ENCODE measurements around the gene RIF1. TPM values are rescaled to one million over a fixed set of nuclear protein-coding genes. Genes with fewer than 3 reads are reported as not detected.

RIF1 gene
- total and polyA plus RNA-seq, 4 donors, result 2.3 to 49.1 (median 21.9) TPM

DNA sequence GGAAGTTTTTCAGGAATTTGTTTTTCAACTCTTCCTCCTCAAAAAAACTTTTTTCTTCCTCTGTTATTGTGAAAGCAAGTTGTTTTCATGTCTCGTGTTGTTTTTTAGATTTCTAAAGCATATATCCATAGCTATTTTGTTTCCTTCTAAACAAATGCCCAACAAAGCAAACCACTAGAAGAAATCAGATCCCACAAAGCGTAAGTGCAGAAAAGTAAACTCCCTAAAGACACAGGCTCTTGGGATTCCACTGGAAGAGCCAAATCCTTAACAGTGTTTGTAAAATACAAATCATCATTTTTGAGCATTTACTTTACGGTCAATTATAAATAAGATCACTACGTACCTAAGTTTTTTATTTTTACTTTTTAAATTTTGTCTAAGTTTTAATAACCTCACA lies 21.7 kb upstream of the RIF1 start:
- Histone ChIP-seq H3K4me3 (ENCODE audit: low read length in 2 of 2) (no peak overlapping the region), H3K9me3 (ENCODE audit: control insufficient read depth, low read length) (no peaks in the 10 kb centered on the region), H3K4me1 (ENCODE audit: control insufficient read depth in 1 of 2, insufficient read depth in 2 of 2, low read length in 2 of 2) (no peaks in the 10 kb centered on the region), H3K36me3 (ENCODE audit: control insufficient read depth in 1 of 2, insufficient read depth in 2 of 2, low read length in 1 of 2) (no peaks in the 10 kb centered on the region), H3K27ac (ENCODE audit: low read depth in 1 of 2, low read length in 2 of 2) (no peak overlapping the region), H3K27me3 (ENCODE audit: control insufficient read depth in 1 of 2, insufficient read depth in 2 of 2, low read length in 1 of 2) (no peaks in the 10 kb centered on the region)
- intact Hi-C loops (cut with DNase I), result no loop called here
- 92 to 94% methylated on average over 4 of the region's 4 CpGs for WGBS, 2 donors
- DNase-seq (no peak), ATAC-seq (ENCODE audit: low FRiP score) (no peak)

DNA sequence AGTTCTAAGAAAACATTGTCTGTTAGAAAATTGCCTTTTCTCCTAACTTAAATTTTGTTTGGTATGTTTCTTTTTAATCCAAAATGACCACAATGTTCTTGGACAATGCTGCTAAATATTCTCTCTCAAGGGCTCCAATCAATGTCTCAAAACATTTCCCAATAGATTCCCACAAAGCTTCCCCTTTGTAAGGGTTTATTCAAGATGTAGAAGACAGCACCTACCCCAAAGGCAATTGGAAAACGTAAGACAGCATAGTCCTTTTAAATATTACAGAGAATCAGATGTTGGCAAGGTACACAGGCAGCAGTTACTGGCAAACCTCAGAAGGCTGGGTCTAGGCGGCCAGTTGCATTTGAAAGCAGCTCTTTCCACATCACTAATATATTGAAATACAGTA lies 18.3 kb upstream of the RIF1 start:
- DNase-seq (no peak), ATAC-seq (ENCODE audit: low FRiP score) (no peak)
- H3K27me3 ChIP-seq (ENCODE audit: control insufficient read depth in 1 of 2, insufficient read depth in 2 of 2, low read length in 1 of 2), result no peaks in the 10 kb centered on the region
- H3K27ac ChIP-seq (ENCODE audit: low read depth in 1 of 2, low read length in 2 of 2), result no peak overlapping the region
- WGBS, 2 donors, result 64% methylated on average over 2 of the region's 2 CpGs
- H3K4me3 ChIP-seq (ENCODE audit: low read length in 2 of 2), result no peak overlapping the region
- H3K4me1 ChIP-seq (ENCODE audit: control insufficient read depth in 1 of 2, insufficient read depth in 2 of 2, low read length in 2 of 2), result no peaks in the 10 kb centered on the region
- intact Hi-C loops (cut with DNase I), result no loop called here
- no peaks in the 10 kb centered on the region for H3K36me3 ChIP-seq (ENCODE audit: control insufficient read depth in 1 of 2, insufficient read depth in 2 of 2, low read length in 1 of 2)
- H3K9me3 ChIP-seq (ENCODE audit: control insufficient read depth, low read length), result no peaks in the 10 kb centered on the region

DNA sequence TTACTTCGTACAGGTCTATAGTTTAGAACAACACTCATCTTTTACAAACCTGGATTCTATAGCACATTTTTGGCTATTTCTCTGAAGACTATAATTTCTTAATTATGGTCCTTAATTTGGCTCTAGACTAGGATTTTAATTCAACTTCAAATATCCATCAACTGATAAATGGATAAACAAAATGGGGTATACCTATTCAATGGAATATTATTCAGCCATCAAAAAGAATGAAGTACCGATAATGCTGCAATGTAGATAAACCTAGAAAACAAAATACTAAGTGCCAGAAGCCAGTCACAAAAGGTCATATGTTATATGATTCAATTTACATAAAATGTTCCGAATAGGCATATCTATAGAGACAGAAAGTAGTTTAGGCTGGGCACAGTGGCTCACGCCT lies 15.2 kb upstream of the RIF1 start:
- H3K27ac ChIP-seq (ENCODE audit: low read depth in 1 of 2, low read length in 2 of 2), result no peak overlapping the region
- WGBS, 2 donors, result 85 to 89% methylated on average over 4 of the region's 4 CpGs
- H3K36me3 ChIP-seq (ENCODE audit: control insufficient read depth in 1 of 2, insufficient read depth in 2 of 2, low read length in 1 of 2), result no peaks in the 10 kb centered on the region
- intact Hi-C loops (cut with DNase I), result no loop called here
- no peak overlapping the region for H3K4me3 ChIP-seq (ENCODE audit: low read length in 2 of 2)
- DNase-seq (no peak), ATAC-seq (ENCODE audit: low FRiP score) (no peak)
- H3K4me1 ChIP-seq (ENCODE audit: control insufficient read depth in 1 of 2, insufficient read depth in 2 of 2, low read length in 2 of 2), result no peaks in the 10 kb centered on the region
- no peaks in the 10 kb centered on the region for H3K9me3 ChIP-seq (ENCODE audit: control insufficient read depth, low read length)
- H3K27me3 ChIP-seq (ENCODE audit: control insufficient read depth in 1 of 2, insufficient read depth in 2 of 2, low read length in 1 of 2), result no peaks in the 10 kb centered on the region

DNA sequence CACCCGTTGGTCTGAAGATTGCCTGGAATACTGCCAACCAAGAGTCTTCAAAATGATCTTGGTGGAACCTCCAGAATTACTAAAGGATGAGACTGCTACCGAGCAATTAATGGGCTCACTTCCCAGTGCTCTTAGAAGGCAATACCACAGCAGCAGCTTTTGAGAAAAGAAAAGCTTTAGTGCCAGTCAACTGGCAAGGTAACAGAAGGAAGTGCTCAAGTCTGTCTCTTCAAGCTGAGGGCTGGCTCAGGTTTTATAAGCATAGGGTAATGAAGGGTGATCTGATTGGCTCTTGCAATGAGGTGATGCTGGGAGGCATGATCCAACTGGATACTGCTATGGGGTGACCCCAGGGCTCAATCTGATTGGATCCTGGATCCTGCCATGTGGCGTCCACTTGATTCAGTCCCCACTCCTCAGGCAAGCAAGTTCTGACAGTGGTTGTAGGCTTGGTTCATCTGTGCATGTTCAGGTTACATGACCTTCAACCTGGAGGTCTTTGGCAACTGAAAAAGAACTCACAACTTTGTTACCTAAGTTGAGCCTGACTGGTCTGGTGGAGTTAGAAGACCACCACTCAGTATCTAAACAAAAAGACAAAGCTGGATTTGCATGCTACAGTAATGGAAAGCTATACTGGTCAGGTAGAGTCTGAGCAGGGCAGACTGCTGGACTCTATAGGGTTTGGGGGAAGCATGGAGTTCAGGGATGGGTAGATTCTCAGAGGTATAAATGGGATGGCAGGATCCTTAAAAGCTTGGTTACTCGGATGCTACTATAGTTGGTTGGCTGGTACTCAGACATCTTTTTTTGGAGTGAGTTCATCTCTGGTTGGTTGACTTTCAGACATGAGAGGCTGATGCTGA lies 14.0 kb upstream of the RIF1 start:
- DNase-seq (no peak), ATAC-seq (ENCODE audit: low FRiP score) (no peak)
- Histone ChIP-seq H3K36me3 (ENCODE audit: control insufficient read depth in 1 of 2, insufficient read depth in 2 of 2, low read length in 1 of 2) (no peaks in the 10 kb centered on the region), H3K4me3 (ENCODE audit: low read length in 2 of 2) (no peak overlapping the region), H3K9me3 (ENCODE audit: control insufficient read depth, low read length) (no peaks in the 10 kb centered on the region), H3K4me1 (ENCODE audit: control insufficient read depth in 1 of 2, insufficient read depth in 2 of 2, low read length in 2 of 2) (no peaks in the 10 kb centered on the region), H3K27me3 (ENCODE audit: control insufficient read depth in 1 of 2, insufficient read depth in 2 of 2, low read length in 1 of 2) (no peaks in the 10 kb centered on the region), H3K27ac (ENCODE audit: low read depth in 1 of 2, low read length in 2 of 2) (no peak overlapping the region)
- 91 to 92% methylated on average over 4 of the region's 4 CpGs for WGBS, 2 donors
- intact Hi-C loops (cut with DNase I), result no loop called here

DNA sequence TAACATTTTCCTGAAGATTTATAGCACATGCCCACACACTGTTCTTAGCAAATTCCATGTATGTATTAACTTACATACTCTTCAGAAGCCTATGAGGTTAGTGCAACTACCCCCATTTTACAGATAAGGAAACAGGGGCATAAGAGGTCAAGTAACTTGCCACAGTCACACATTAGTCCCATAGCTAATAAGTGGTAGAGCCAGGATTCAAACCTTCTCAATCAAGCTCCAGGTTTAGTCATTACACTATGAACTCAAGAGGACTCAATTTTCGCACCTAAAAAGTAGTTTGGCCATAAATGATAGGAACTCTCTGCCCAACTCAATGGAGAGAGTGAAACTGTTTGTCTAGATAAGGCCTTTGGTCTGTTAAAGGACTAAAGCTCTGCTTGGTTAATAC lies 9.7 kb upstream of the RIF1 start:
- ATAC-seq (ENCODE audit: low FRiP score) (no peak), DNase-seq (no peak)
- Histone ChIP-seq H3K4me3 (ENCODE audit: low read length in 2 of 2) (no peak overlapping the region), H3K27ac (ENCODE audit: low read depth in 1 of 2, low read length in 2 of 2) (no peak overlapping the region), H3K36me3 (ENCODE audit: control insufficient read depth in 1 of 2, insufficient read depth in 2 of 2, low read length in 1 of 2) (no peaks in the 10 kb centered on the region), H3K4me1 (ENCODE audit: control insufficient read depth in 1 of 2, insufficient read depth in 2 of 2, low read length in 2 of 2) (no peaks in the 10 kb centered on the region), H3K27me3 (ENCODE audit: control insufficient read depth in 1 of 2, insufficient read depth in 2 of 2, low read length in 1 of 2) (no peaks in the 10 kb centered on the region), H3K9me3 (ENCODE audit: control insufficient read depth, low read length) (no peaks in the 10 kb centered on the region)
- whole genome bisulfite sequencing, 2 donors, result 96 to 100% methylated on average over 1 of the region's 1 CpG
- intact Hi-C loops (cut with DNase I), result no loop called here

DNA sequence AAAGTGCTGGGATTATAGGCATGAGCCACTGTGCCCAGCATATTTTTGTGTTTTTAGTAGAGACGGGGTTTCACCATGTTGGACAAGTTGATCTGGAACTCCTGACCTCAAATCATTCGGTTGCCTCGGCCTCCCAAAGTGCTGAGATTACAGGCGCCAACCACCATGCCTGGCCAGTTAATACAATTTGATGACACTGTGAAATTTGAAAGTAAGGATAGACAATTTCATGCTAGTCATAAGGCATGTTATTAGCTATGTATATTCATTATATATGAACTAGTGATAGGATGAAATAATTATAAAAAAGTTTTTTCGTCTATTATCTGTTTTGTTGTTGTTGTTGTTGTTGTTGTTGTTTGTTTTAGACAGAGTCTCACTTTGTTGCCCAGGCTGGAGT lies 8.6 kb upstream of the RIF1 start:
- no peak for ATAC-seq (ENCODE audit: low FRiP score)
- Histone ChIP-seq H3K4me3 (ENCODE audit: low read length in 2 of 2) (no peak overlapping the region), H3K4me1 (ENCODE audit: control insufficient read depth in 1 of 2, insufficient read depth in 2 of 2, low read length in 2 of 2) (no peaks in the 10 kb centered on the region), H3K9me3 (ENCODE audit: control insufficient read depth, low read length) (no peaks in the 10 kb centered on the region), H3K27me3 (ENCODE audit: control insufficient read depth in 1 of 2, insufficient read depth in 2 of 2, low read length in 1 of 2) (no peaks in the 10 kb centered on the region), H3K36me3 (ENCODE audit: control insufficient read depth in 1 of 2, insufficient read depth in 2 of 2, low read length in 1 of 2) (no peaks in the 10 kb centered on the region), H3K27ac (ENCODE audit: low read depth in 1 of 2, low read length in 2 of 2) (no peak overlapping the region)
- intact Hi-C loops (cut with DNase I), result no loop called here
- 93 to 94% methylated on average over 5 of the region's 5 CpGs for WGBS, 2 donors
- no peak for DNase-seq

DNA sequence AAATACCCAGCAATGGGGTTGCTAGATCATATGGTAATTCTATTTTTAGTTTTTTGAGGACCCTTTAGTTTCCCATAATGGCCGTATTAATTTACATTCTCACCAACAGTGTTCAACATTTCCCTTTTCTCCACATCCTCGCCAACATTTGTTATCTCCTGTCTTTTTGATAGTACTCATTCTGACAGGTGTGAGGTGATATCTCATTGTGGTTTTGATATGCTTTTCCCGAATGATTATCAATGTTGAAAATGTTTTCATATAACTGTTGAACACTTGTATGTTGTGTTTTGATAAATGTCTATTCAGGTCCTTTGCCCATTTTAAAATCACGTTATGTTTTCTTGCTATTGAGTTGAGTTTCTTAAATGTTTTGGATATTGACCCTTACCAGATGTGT lies 5.8 kb upstream of the RIF1 start:
- ATAC-seq (ENCODE audit: low FRiP score) (no peak), DNase-seq (no peak)
- H3K4me3 ChIP-seq (ENCODE audit: low read length in 2 of 2), result no peak overlapping the region
- no peaks in the 10 kb centered on the region for H3K36me3 ChIP-seq (ENCODE audit: control insufficient read depth in 1 of 2, insufficient read depth in 2 of 2, low read length in 1 of 2)
- H3K27ac ChIP-seq (ENCODE audit: low read depth in 1 of 2, low read length in 2 of 2), result no peak overlapping the region
- WGBS, 2 donors, result 61 to 69% methylated on average over 4 of the region's 4 CpGs
- intact Hi-C loops (cut with DNase I), result no loop called here
- H3K4me1 ChIP-seq (ENCODE audit: control insufficient read depth in 1 of 2, insufficient read depth in 2 of 2, low read length in 2 of 2), result no peaks in the 10 kb centered on the region
- H3K9me3 ChIP-seq (ENCODE audit: control insufficient read depth, low read length), result no peaks in the 10 kb centered on the region
- no peaks in the 10 kb centered on the region for H3K27me3 ChIP-seq (ENCODE audit: control insufficient read depth in 1 of 2, insufficient read depth in 2 of 2, low read length in 1 of 2)

DNA sequence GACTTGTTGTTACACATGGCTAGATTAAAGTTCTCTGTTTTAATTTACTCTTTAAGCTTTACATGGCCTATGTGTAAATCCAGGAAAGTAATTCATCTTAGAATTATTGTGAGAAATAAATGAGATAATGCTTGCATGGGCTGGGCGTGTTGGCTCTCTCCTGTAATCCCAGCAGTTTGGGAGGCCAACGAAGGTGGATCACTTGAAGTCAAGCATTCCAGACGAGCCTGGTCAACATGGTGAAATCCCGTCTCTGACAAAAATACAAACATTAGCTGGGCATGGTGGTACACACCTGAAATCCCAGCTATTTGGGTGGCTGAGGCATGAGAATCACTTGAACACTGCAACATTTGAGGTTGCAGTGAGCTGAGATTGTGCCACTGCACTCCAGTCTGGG lies 4.3 kb upstream of the RIF1 start:
- Histone ChIP-seq H3K4me3 (ENCODE audit: low read length in 2 of 2) (no peak overlapping the region), H3K36me3 (ENCODE audit: control insufficient read depth in 1 of 2, insufficient read depth in 2 of 2, low read length in 1 of 2) (no peaks in the 10 kb centered on the region), H3K4me1 (ENCODE audit: control insufficient read depth in 1 of 2, insufficient read depth in 2 of 2, low read length in 2 of 2) (no peaks in the 10 kb centered on the region), H3K9me3 (ENCODE audit: control insufficient read depth, low read length) (no peaks in the 10 kb centered on the region), H3K27me3 (ENCODE audit: control insufficient read depth in 1 of 2, insufficient read depth in 2 of 2, low read length in 1 of 2) (no peaks in the 10 kb centered on the region), H3K27ac (ENCODE audit: low read depth in 1 of 2, low read length in 2 of 2) (no peak overlapping the region)
- DNase-seq (no peak), ATAC-seq (ENCODE audit: low FRiP score) (no peak)
- 70 to 77% methylated on average over 4 of the region's 4 CpGs for WGBS, 2 donors
- intact Hi-C loops (cut with DNase I), result no loop called here

DNA sequence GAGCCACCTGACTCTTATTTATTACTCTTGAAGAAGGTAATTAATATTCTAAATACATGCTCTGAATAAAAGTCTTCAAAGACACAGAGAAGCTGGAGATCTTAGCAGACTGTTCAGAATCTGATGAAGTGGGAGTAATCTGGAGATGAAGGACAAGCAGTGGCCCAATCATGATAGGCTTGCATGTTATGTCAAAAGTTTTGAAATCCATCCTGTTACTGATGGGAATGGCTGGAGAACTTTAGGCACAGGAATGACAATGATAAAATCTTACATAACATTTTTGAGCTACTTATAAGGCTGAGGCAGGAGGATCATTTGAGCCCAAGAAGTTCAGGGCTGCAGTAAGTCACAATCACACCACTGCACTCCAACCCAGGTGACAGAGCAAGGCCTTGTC lies 2.4 kb upstream of the RIF1 start:
- Histone ChIP-seq H3K27ac (ENCODE audit: low read depth in 1 of 2, low read length in 2 of 2) (no peak overlapping the region), H3K4me3 (ENCODE audit: low read length in 2 of 2) (no peak overlapping the region), H3K4me1 (ENCODE audit: control insufficient read depth in 1 of 2, insufficient read depth in 2 of 2, low read length in 2 of 2) (no peaks in the 10 kb centered on the region), H3K27me3 (ENCODE audit: control insufficient read depth in 1 of 2, insufficient read depth in 2 of 2, low read length in 1 of 2) (no peaks in the 10 kb centered on the region), H3K36me3 (ENCODE audit: control insufficient read depth in 1 of 2, insufficient read depth in 2 of 2, low read length in 1 of 2) (no peaks in the 10 kb centered on the region), H3K9me3 (ENCODE audit: control insufficient read depth, low read length) (no peaks in the 10 kb centered on the region)
- intact Hi-C loops (cut with DNase I), result no loop called here
- no peak for DNase-seq
- no peak for ATAC-seq (ENCODE audit: low FRiP score)
